ENCODE data around the gene RPS27L. TPM values are rescaled to one million over a fixed set of nuclear protein-coding genes. Genes with fewer than 3 reads are reported as not detected.

Gene RPS27L
- 10 to 100 TPM; 47.8 to 94.9 (median 51.5) TPM for total RNA-seq

DNA sequence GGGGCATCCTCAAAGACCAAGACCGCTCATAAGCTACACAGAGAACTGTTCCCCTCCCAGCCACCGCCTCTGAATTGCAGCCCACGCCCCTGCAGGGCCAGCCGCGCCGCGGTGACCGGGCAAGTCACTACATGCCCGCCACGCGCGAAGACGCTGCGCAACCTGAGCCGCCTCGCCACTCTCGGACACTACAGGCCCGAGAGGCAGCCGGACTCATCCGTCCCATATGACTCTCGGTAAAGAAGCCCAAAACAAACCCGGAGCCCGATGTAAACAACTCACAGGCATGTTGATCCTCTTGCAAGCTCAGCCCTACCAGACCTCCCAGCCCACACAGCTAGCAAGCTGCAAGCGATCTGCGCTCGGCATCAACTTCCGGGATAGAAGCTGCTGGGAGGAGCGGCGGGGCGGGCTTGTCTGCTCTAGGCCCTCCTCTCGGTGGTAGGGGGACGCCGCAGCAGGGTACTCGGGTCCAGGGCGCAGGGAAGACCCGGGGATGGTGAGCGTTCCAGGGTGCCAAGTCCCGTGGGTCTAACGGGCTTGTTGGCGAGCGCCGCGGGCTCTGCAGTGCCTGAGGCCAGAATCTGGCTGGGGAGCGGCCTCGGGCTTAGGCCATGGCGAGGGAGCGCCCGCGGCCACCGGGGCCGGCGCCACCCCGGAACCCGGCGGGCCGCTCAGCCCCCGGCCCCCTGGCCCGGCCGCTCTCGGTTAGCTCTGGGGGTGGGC lies at the start of gene RPS27L:
TSS of gene RPS27L (minus strand) at position 360 of the 726 bp plus-strand sequence. CDS start at position 288, 72 bp downstream.
- H3K27me3 ChIP-seq = no peaks in the 10 kb centered on the region
- DNase-seq (ENCODE audit: low spot score in 2 of 2) = peak; percentile 93 to 97
- H3K36me3 ChIP-seq = peaks cover 18% of the 10 kb centered on the region
- H3K27ac ChIP-seq = peak within 1 kb of the TSS; percentile 98
- H3K9me3 ChIP-seq = no peaks in the 10 kb centered on the region
- peaks cover 17% of the 10 kb centered on the region for H3K4me1 ChIP-seq
- WGBS = 2% methylated on average over 10 of the region's 60 CpGs
- TF ChIP-seq, protein P1, sequence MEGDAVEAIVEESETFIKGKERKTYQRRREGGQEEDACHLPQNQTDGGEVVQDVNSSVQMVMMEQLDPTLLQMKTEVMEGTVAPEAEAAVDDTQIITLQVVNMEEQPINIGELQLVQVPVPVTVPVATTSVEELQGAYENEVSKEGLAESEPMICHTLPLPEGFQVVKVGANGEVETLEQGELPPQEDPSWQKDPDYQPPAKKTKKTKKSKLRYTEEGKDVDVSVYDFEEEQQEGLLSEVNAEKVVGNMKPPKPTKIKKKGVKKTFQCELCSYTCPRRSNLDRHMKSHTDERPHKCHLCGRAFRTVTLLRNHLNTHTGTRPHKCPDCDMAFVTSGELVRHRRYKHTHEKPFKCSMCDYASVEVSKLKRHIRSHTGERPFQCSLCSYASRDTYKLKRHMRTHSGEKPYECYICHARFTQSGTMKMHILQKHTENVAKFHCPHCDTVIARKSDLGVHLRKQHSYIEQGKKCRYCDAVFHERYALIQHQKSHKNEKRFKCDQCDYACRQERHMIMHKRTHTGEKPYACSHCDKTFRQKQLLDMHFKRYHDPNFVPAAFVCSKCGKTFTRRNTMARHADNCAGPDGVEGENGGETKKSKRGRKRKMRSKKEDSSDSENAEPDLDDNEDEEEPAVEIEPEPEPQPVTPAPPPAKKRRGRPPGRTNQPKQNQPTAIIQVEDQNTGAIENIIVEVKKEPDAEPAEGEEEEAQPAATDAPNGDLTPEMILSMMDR (IDR thresholded peaks at IDR 0.05) = no peak
- TF ChIP-seq EP300 (IDR thresholded peaks at IDR 0.05) (no peak), POLR2A (IDR thresholded peaks at IDR 0.05) (peak in 1 of 2 donors; percentile 68), POLR2AphosphoS5 (IDR thresholded peaks at IDR 0.05) (peak in 2 of 3 donors; percentile 82 to 87)
- H3K4me3 ChIP-seq = peak within 1 kb of the TSS; percentile 86

DNA sequence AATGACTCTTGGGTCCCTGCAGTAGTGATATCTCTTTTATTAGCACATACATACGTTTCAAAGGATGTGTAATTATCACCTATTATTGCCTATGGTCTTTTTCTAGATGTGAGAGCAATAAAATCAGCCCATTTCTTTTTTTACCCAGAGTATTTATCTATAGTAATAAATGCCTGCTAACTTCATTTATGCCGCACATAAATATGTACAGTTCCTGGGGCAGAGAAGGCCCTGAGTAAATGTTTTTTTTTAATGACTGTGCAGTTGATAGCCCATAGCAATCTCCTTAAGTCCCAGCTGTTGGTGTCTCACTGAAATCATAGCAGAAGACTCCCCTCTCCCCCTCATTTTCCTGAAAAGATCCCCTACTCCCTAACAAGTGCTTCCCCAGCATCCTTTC lies 48.8 kb upstream of the RPS27L start:
- WGBS = 89% methylated on average over 2 of the region's 2 CpGs
- H3K9me3 ChIP-seq = no peaks in the 10 kb centered on the region
- TF ChIP-seq, protein P1 (IDR thresholded peaks at IDR 0.05) = no peak
- no peak overlapping the region for H3K27ac ChIP-seq
- no peak for DNase-seq (ENCODE audit: low spot score in 2 of 2)
- H3K36me3 ChIP-seq = no peaks in the 10 kb centered on the region
- no peak overlapping the region for H3K4me3 ChIP-seq
- peaks cover 17% of the 10 kb centered on the region for H3K4me1 ChIP-seq
- H3K27me3 ChIP-seq = no peaks in the 10 kb centered on the region

DNA sequence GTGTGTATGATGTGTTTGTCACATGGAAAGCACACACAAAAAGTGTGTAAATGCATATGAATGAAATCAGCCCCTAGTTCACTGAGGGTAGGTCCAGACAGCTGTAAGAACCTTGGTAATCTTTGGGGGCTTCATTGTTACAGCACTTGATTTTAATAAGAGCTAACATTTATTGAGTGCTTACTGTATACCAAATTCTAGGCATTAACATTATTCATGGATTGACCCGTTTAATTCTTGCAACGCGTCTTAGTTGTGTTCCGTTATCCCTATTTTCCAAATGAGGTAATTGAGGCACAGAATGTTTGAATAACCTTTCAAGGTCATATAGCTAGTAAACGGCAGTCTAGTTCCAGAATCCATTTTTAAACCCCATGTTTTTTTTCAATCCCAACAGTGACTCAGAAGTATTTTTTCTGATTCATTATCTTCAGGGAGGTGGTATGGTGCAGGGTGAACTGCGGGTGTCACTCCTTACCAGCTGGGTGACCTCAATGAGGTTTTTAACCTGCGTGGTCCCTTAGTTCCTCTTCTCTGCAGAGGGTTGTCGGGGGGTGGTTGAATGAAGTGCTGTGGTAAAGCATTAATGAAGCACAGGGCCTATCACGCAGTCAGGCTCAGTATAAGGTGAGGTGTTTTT lies 46.3 kb upstream of the RPS27L start:
- Histone ChIP-seq H3K4me3 (no peak overlapping the region), H3K27ac (no peak overlapping the region), H3K4me1 (peaks cover 18% of the 10 kb centered on the region), H3K9me3 (no peaks in the 10 kb centered on the region), H3K36me3 (no peaks in the 10 kb centered on the region), H3K27me3 (no peaks in the 10 kb centered on the region)
- TF ChIP-seq POLR2A (IDR thresholded peaks at IDR 0.05) (no peak), EP300 (IDR thresholded peaks at IDR 0.05) (no peak), POLR2AphosphoS5 (IDR thresholded peaks at IDR 0.05) (no peak)
- TF ChIP-seq, protein P1 (IDR thresholded peaks at IDR 0.05) = no peak
- DNase-seq (ENCODE audit: low spot score in 2 of 2) = no peak
- 82% methylated on average over 9 of the region's 9 CpGs for WGBS

DNA sequence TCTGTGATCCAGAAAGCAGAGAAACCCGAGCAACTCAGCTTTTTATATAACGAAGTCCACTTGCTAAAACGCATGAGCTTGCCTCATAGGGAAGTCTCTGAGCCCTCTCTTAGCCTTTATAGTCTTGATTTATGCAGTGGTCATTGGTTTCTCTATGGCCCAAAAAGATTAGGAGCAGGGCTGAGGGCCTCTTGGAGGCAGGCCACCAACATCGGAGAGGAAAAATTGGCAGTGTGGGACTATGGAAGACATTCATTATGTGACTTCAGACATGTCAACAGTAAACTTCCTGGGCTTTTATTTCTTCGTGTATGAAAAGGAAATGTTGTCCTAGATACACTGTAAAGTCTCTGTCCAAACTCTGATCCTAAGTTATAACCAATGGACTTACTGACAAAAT lies 45.6 kb upstream of the RPS27L start:
- WGBS = 69% methylated on average over 5 of the region's 5 CpGs
- peaks cover 25% of the 10 kb centered on the region for H3K4me1 ChIP-seq
- TF ChIP-seq POLR2AphosphoS5 (IDR thresholded peaks at IDR 0.05) (no peak), POLR2A (IDR thresholded peaks at IDR 0.05) (no peak), EP300 (IDR thresholded peaks at IDR 0.05) (no peak)
- TF ChIP-seq, protein P1 (IDR thresholded peaks at IDR 0.05) = no peak

DNA sequence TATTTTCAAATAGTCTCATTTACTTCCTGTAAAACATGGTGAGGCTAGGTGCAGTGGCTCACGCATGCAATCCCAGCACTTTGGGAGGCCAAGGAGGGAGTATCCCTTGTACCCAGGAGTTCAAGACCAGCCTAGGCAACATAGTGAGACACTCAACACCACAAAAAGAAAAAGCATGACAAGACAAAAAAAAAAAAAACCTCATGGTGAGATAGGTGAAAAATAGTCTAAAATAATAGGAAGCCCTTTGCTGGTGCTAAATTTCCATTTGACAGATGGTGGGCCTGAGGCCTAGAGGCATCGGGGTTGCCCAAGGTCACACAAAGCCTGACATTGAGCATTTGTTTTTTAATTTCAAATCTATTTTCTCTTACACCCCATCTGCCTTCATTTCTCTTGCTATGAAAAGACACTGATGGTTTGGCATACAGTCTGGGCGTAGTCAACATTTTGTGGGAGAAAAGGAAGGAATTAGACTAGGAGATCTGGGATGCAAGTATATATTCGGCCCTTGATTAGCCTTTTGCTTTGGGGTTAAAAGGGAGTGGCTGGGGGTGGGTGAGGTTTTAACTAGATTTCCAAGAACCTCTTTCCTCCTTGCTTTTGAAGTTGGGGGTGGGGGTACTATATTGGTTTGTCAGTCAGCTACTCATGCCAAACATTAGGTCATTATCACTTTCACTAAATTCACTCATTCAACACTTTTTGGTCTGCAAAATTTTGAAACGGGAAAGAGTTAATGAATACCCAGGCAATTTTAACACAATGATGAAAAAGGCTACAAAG lies 43.4 kb upstream of the RPS27L start:
- H3K27me3 ChIP-seq = no peaks in the 10 kb centered on the region
- H3K36me3 ChIP-seq = no peaks in the 10 kb centered on the region
- 92% methylated on average over 5 of the region's 5 CpGs for WGBS
- H3K9me3 ChIP-seq = no peaks in the 10 kb centered on the region
- no peak overlapping the region for H3K27ac ChIP-seq
- TF ChIP-seq, protein P1 (IDR thresholded peaks at IDR 0.05) = no peak
- TF ChIP-seq EP300 (IDR thresholded peaks at IDR 0.05) = no peak
- no peak for TF ChIP-seq POLR2AphosphoS5 (IDR thresholded peaks at IDR 0.05)
- TF ChIP-seq POLR2A (IDR thresholded peaks at IDR 0.05) = no peak
- H3K4me3 ChIP-seq = no peak overlapping the region
- H3K4me1 ChIP-seq = peaks cover 42% of the 10 kb centered on the region
- DNase-seq (ENCODE audit: low spot score in 2 of 2) = no peak

More for the DNA sequence above, 45.6 kb upstream of the RPS27L start:
- Histone ChIP-seq H3K9me3 (no peaks in the 10 kb centered on the region), H3K36me3 (no peaks in the 10 kb centered on the region), H3K27ac (no peak overlapping the region), H3K4me3 (no peak overlapping the region), H3K27me3 (no peaks in the 10 kb centered on the region)
- no peak for DNase-seq (ENCODE audit: low spot score in 2 of 2)
